Adrenal gland (tissue), 12 donors: ENCODE measurements around the gene HBS1L. TPM values are rescaled to one million over a fixed set of nuclear protein-coding genes. Genes with fewer than 3 reads are reported as not detected.

Experiments used
- DNase-seq, 7 donors: peaks; one replicate each; pipeline ENCODE4 v3.0.0-alpha.2; 2019 to 2020
- H3K27ac ChIP-seq, 5 donors: fragments of 200-600 bp; sonication (generic) in 4 of 5; 1 replicate in 3 of 5; 2 replicates in 2 of 5; pipeline versions ENCODE4 v1.5.1 to v1.8.0; 2016 to 2020; ENCODE audit warnings: mild to moderate bottlenecking in 1 of 5
- H3K27me3 ChIP-seq: fragments of 200-600 bp; 2 replicates; pipeline ENCODE4 v1.8.0; 2021
- H3K36me3 ChIP-seq, 2 donors: fragments of 200-600 bp; replicated peaks in 1 of 2; 1 replicate in 1 of 2; 2 replicates in 1 of 2; pipeline versions ENCODE4 v1.5.1 to v1.8.0; 2018 to 2022
- H3K4me1 ChIP-seq, 2 donors: fragments of 200-600 bp; replicated peaks in 1 of 2; 1 replicate in 1 of 2; 2 replicates in 1 of 2; pipeline versions ENCODE4 v1.5.1 to v1.8.0; 2018 to 2021
- H3K4me3 ChIP-seq, 4 donors: fragments of 200-600 bp; sonication (generic) in 3 of 4; one replicate each; pipeline ENCODE4 v1.5.1; 2016 to 2018
- H3K9me3 ChIP-seq, 3 donors: fragments of 200-600 bp; sonication (generic) in 1 of 3; replicated peaks in 1 of 3; 1 replicate in 2 of 3; 2 replicates in 1 of 3; pipeline versions ENCODE4 v1.5.1 to v1.8.0; 2016 to 2021
- POLR2A ChIP-seq, 2 donors: fragments of 450-650 bp; IDR thresholded peaks; one replicate each; pipeline ENCODE4 v1.6.1; 2017; ENCODE audit warnings: antibody characterized with exemption in 2 of 2, mild to moderate bottlenecking in 2 of 2, moderate library complexity in 1 of 2
- WGBS, 4 donors: extraction: QIAGEN DNeasy Blood & Tissue Kit in 2 of 4; methylation state at CpG; one replicate each; pipeline versions ENCODE4 v1.1.5 to v1.1.7; 2013 to 2017; 5-methylcytosine and 5-hydroxymethylcytosine counted together
- intact Hi-C, 2 donors: fragments of 100-400 bp; cut with DNase I; formaldehyde crosslinking; loops; one replicate each; pipeline versions ENCODE4 v1.14.1 to v1.15.0; 2022 to 2023
- polyA plus RNA-seq, 3 donors: library from polyadenylated mRNA; stranded (reverse); fragments of 200-250 nt in 2 of 3; fragments of 350-450 nt in 1 of 3; fragmentation: Illumina TruSeq in 1 of 3; extraction: RNeasy Lipid Tissue Mini Kit (QIAGEN cat#74804) in 1 of 3; gene quantifications; one replicate each; pipeline ENCODE4 v1.2.3, GENCODE V29; 2013 to 2014
- total RNA-seq, 9 donors: library from RNA; depleted of rRNA in 4 of 9; stranded (reverse); fragments of >200 nt in 4 of 9; fragments of 120-200 nt in 1 of 9; fragmentation: NEBNext Ultra II Directional in 1 of 9; extraction: Animal tissue kit (Norgen Biotek cat#: 25700) in 1 of 9; gene quantifications; one replicate each; pipeline versions ENCODE4 v1.1.0 to v1.2.4, GENCODE V29; 2013 to 2023
- TF ChIP-seq, protein P1 (sequence below), 6 experiments: fragments of 450-650 bp in 4 of 6; fragments of 200-600 bp in 2 of 6; sonication (generic) in 1 of 6; IDR thresholded peaks; 1 replicate in 5 of 6; 2 replicates in 1 of 6; pipeline versions ENCODE4 v1.5.1 to v1.8.0; 2016 to 2021; ENCODE audit warnings: antibody characterized with exemption in 6 of 6, mild to moderate bottlenecking in 2 of 6, moderate library complexity in 1 of 6
- donor health status: healthy with polysubstance abuse.
- donor health status: Bipolar disorder and iron deficiency.
- donor health status: DM: yes; HTN: yes; CAD: no.
- donor health status: DM: no; HTN: no; CAD: no.
- donor health status: DM: no; HTN: no; CAD: no.
- donor health status: DM: yes; HTN: yes; CAD: no.

The HBS1L gene
- total and polyA plus RNA-seq, 12 donors: 17.0 to 121 (median 58.4) TPM

DNA sequence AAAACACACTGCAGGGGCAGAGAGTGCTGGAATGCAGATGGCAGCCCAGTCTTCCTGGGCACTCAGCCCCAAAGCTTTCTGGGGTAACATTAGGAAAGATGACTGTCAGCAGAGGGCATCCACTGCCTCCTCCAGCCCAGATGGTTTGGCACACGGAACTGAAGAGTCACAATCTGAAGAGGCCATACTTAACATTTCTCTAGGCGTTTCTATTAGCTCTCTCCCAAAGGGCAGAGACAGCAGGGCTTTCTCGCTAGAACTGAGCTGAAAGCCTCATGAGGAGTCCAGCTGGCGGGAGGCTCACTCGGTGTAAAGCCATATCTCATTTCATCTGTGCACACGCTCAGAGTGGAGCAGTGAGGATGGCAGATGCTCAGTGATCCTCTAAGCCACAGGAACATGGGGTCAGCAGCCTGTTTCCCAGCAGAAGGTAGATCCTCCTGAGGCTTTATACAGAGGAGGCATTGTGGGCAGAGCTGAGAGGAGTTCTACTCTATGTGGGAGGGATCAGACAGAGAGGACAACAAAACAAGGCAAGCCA is 132.8 kb downstream of the HBS1L start:
- Histone ChIP-seq H3K36me3 (no peaks in the 10 kb centered on the region), H3K27me3 (no peaks in the 10 kb centered on the region), H3K27ac (no peak overlapping the region), H3K4me3 (no peak overlapping the region), H3K9me3 (no peaks in the 10 kb centered on the region), H3K4me1 (no peaks in the 10 kb centered on the region)
- intact Hi-C loops: no loop called here
- DNase-seq: no peak
- 87 to 93% (median 92%) methylated on average over 4 to 6 of the region's 6 CpGs for WGBS, 4 donors
- TF ChIP-seq, protein P1, sequence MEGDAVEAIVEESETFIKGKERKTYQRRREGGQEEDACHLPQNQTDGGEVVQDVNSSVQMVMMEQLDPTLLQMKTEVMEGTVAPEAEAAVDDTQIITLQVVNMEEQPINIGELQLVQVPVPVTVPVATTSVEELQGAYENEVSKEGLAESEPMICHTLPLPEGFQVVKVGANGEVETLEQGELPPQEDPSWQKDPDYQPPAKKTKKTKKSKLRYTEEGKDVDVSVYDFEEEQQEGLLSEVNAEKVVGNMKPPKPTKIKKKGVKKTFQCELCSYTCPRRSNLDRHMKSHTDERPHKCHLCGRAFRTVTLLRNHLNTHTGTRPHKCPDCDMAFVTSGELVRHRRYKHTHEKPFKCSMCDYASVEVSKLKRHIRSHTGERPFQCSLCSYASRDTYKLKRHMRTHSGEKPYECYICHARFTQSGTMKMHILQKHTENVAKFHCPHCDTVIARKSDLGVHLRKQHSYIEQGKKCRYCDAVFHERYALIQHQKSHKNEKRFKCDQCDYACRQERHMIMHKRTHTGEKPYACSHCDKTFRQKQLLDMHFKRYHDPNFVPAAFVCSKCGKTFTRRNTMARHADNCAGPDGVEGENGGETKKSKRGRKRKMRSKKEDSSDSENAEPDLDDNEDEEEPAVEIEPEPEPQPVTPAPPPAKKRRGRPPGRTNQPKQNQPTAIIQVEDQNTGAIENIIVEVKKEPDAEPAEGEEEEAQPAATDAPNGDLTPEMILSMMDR (IDR thresholded peaks at IDR 0.05): no peak

DNA sequence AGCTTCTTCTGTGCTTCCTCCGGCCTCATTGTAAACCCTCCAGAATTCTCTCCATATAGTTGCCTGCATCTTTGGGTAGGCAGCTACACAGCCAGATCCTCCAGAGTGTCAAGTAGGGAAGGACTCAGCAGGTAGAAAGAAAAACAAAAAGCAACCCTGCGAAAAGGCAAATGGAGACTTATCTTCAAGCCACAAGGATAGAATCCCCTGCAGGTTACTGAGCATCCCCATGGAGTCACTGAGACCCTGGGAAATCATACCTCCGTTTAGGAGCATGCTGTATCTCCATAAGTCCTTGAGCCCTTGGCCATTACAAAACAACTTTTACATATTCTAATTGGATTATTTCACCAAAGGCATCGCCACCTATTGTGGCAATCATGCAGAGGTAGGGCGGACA is 133.3 kb downstream of the HBS1L start:
- 91 to 95% (median 94%) methylated on average over 5 of the region's 5 CpGs for WGBS, 4 donors
- Histone ChIP-seq H3K9me3 (no peaks in the 10 kb centered on the region), H3K27ac (no peak overlapping the region), H3K4me1 (no peaks in the 10 kb centered on the region), H3K36me3 (no peaks in the 10 kb centered on the region), H3K4me3 (no peak overlapping the region), H3K27me3 (no peaks in the 10 kb centered on the region)
- DNase-seq: no peak
- TF ChIP-seq, protein P1 (IDR thresholded peaks at IDR 0.05): no peak
- TF ChIP-seq POLR2A (IDR thresholded peaks at IDR 0.05): no peak
- intact Hi-C loops: no loop called here

GRCh38 chr6:134920422-134920821 is 134.2 kb downstream of the HBS1L start:
- no peaks in the 10 kb centered on the region for H3K27me3 ChIP-seq
- no peaks in the 10 kb centered on the region for H3K4me1 ChIP-seq
- 69 to 85% (median 75%) methylated on average over 2 of the region's 2 CpGs for WGBS, 4 donors
- no peak for TF ChIP-seq POLR2A (IDR thresholded peaks at IDR 0.05)
- TF ChIP-seq, protein P1 (IDR thresholded peaks at IDR 0.05): no peak
- no peak overlapping the region for H3K4me3 ChIP-seq
- no peak for DNase-seq
- no peak overlapping the region for H3K27ac ChIP-seq
- H3K36me3 ChIP-seq: no peaks in the 10 kb centered on the region
- intact Hi-C loops: no loop called here
- no peaks in the 10 kb centered on the region for H3K9me3 ChIP-seq

DNA sequence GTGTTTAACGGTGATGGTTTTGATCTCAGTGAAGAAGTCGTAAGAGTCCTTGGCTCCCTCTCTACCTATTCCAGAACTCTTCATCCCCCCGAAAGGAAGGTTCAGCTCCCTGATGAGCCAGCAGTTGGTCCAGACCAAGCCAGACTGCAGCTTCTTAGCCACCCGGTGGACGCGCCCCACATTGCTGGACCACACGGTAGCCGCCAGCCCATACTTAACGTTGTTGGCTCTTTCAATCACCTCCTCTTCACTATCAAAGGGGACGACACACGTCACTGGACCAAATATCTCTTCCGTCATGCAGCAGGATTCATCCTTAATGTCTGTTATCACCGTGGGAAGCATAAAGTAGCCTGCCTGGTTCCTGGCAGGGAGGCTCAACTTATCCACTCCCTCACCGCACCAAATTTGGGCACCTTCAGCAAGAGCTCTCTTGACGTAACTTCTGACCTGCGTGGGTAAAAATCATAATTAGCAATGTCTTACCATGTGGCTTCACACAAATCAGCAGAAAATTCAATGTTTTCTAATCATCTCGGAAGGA is 136.1 kb downstream of the HBS1L start:
- Histone ChIP-seq H3K4me3 (no peak overlapping the region), H3K27me3 (no peaks in the 10 kb centered on the region), H3K36me3 (no peaks in the 10 kb centered on the region), H3K27ac (no peak overlapping the region), H3K9me3 (no peaks in the 10 kb centered on the region), H3K4me1 (no peaks in the 10 kb centered on the region)
- intact Hi-C loops: no loop called here
- TF ChIP-seq, protein P1 (IDR thresholded peaks at IDR 0.05): no peak
- TF ChIP-seq POLR2A (IDR thresholded peaks at IDR 0.05): no peak
- 90 to 94% (median 92%) methylated on average over 14 to 17 of the region's 17 CpGs for WGBS, 4 donors
- DNase-seq: no peak
